ENCODE measurements around the gene PDS5B.
"Not testable (repeated sequence)": the region's sequence is repeated elsewhere in the genome, so short reads cannot be mapped to it uniquely, and the experiment has no call there.

Gene PDS5B

GRCh38 chr13:32796754-32797153, 210.5 kb downstream of the PDS5B start:
- Histone ChIP-seq H3K4me1 (ENCODE audit: control insufficient read depth, insufficient read depth, low read length) (peaks cover 5% of the 10 kb centered on the region; the same call in 1 of the 2 replicates), H3K9ac (ENCODE audit: low read length) (no peak overlapping the region), H3K27ac (ENCODE audit: low read depth, low read length) (no peak overlapping the region), H3K4me3 (ENCODE audit: low read depth, low read length) (no peak overlapping the region), H3K36me3 (ENCODE audit: control insufficient read depth, insufficient read depth, low read length) (no peaks in the 10 kb centered on the region), H3K9me3 (ENCODE audit: control insufficient read depth, insufficient read depth, low read depth, low read length) (no peaks in the 10 kb centered on the region), H3K27me3 (ENCODE audit: control insufficient read depth, insufficient read depth, low read length) (no peaks in the 10 kb centered on the region)

GRCh38 chr13:32802159-32802558, 215.9 kb downstream of the PDS5B start:
- H3K9me3 ChIP-seq (ENCODE audit: control insufficient read depth, insufficient read depth, low read depth, low read length), result 0 out of 2 replicates have a peak, but pooled peaks cover under 1% of the 10 kb centered on the region
- no peak overlapping the region for H3K4me3 ChIP-seq (ENCODE audit: low read depth, low read length)
- no peak overlapping the region for H3K9ac ChIP-seq (ENCODE audit: low read length)
- peaks cover 5% of the 10 kb centered on the region; the same call in 1 of the 2 replicates for H3K4me1 ChIP-seq (ENCODE audit: control insufficient read depth, insufficient read depth, low read length)
- H3K36me3 ChIP-seq (ENCODE audit: control insufficient read depth, insufficient read depth, low read length), result no peaks in the 10 kb centered on the region
- H3K27ac ChIP-seq (ENCODE audit: low read depth, low read length), result no peak overlapping the region
- no peaks in the 10 kb centered on the region for H3K27me3 ChIP-seq (ENCODE audit: control insufficient read depth, insufficient read depth, low read length)

GRCh38 chr13:32804673-32805230, 218.5 kb downstream of the PDS5B start:
- Histone ChIP-seq H3K4me1 (ENCODE audit: control insufficient read depth, insufficient read depth, low read length) (peaks cover 4% of the 10 kb centered on the region; the same call in 1 of the 2 replicates), H3K9ac (ENCODE audit: low read length) (no peak overlapping the region), H3K4me3 (ENCODE audit: low read depth, low read length) (no peak overlapping the region), H3K27me3 (ENCODE audit: control insufficient read depth, insufficient read depth, low read length) (no peaks in the 10 kb centered on the region), H3K27ac (ENCODE audit: low read depth, low read length) (no peak overlapping the region), H3K9me3 (ENCODE audit: control insufficient read depth, insufficient read depth, low read depth, low read length) (peaks cover 14% of the 10 kb centered on the region), H3K36me3 (ENCODE audit: control insufficient read depth, insufficient read depth, low read length) (no peaks in the 10 kb centered on the region)

GRCh38 chr13:32811297-32811800, 225.1 kb downstream of the PDS5B start:
- peaks cover 15% of the 10 kb centered on the region for H3K9me3 ChIP-seq (ENCODE audit: control insufficient read depth, insufficient read depth, low read depth, low read length)
- no peak overlapping the region for H3K9ac ChIP-seq (ENCODE audit: low read length)
- H3K4me1 ChIP-seq (ENCODE audit: control insufficient read depth, insufficient read depth, low read length), result no peaks in the 10 kb centered on the region
- no peaks in the 10 kb centered on the region for H3K27me3 ChIP-seq (ENCODE audit: control insufficient read depth, insufficient read depth, low read length)
- no peaks in the 10 kb centered on the region for H3K36me3 ChIP-seq (ENCODE audit: control insufficient read depth, insufficient read depth, low read length)
- H3K27ac ChIP-seq (ENCODE audit: low read depth, low read length), result no peak overlapping the region
- no peak overlapping the region for H3K4me3 ChIP-seq (ENCODE audit: low read depth, low read length)

GRCh38 chr13:32821149-32821688, 235.0 kb downstream of the PDS5B start:
- no peaks in the 10 kb centered on the region for H3K27me3 ChIP-seq (ENCODE audit: control insufficient read depth, insufficient read depth, low read length)

GRCh38 chr13:32822771-32823170, 236.5 kb downstream of the PDS5B start:
- Histone ChIP-seq H3K9me3 (ENCODE audit: control insufficient read depth, insufficient read depth, low read depth, low read length) (no peaks in the 10 kb centered on the region), H3K4me1 (ENCODE audit: control insufficient read depth, insufficient read depth, low read length) (peaks cover 16% of the 10 kb centered on the region), H3K36me3 (ENCODE audit: control insufficient read depth, insufficient read depth, low read length) (no peaks in the 10 kb centered on the region), H3K27me3 (ENCODE audit: control insufficient read depth, insufficient read depth, low read length) (no peaks in the 10 kb centered on the region), H3K27ac (ENCODE audit: low read depth, low read length) (no peak overlapping the region), H3K9ac (ENCODE audit: low read length) (no peak overlapping the region), H3K4me3 (ENCODE audit: low read depth, low read length) (no peak overlapping the region)

More at GRCh38 chr13:32821149-32821688, 235.0 kb downstream of the PDS5B start:
- Histone ChIP-seq H3K4me1 (ENCODE audit: control insufficient read depth, insufficient read depth, low read length) (peaks cover 16% of the 10 kb centered on the region), H3K4me3 (ENCODE audit: low read depth, low read length) (no peak overlapping the region), H3K27ac (ENCODE audit: low read depth, low read length) (no peak overlapping the region), H3K9ac (ENCODE audit: low read length) (no peak overlapping the region), H3K36me3 (ENCODE audit: control insufficient read depth, insufficient read depth, low read length) (no peaks in the 10 kb centered on the region), H3K9me3 (ENCODE audit: control insufficient read depth, insufficient read depth, low read depth, low read length) (no peaks in the 10 kb centered on the region)

- no peaks in the 10 kb centered on the region for H3K27me3 ChIP-seq (ENCODE audit: control insufficient read depth, insufficient read depth, low read length)
- H3K36me3 ChIP-seq (ENCODE audit: control insufficient read depth, insufficient read depth, low read length), result no peaks in the 10 kb centered on the region
- H3K4me1 ChIP-seq (ENCODE audit: control insufficient read depth, insufficient read depth, low read length), result peaks cover 16% of the 10 kb centered on the region
- peak overlapping the region; percentile 69; the same call in 1 of the 2 replicates for H3K27ac ChIP-seq (ENCODE audit: low read depth, low read length)
- no peak overlapping the region for H3K9ac ChIP-seq (ENCODE audit: low read length)
- no peak overlapping the region for H3K4me3 ChIP-seq (ENCODE audit: low read depth, low read length)
- no peaks in the 10 kb centered on the region for H3K9me3 ChIP-seq (ENCODE audit: control insufficient read depth, insufficient read depth, low read depth, low read length)
Observed at GRCh38 chr13:32823597-32823996, 237.3 kb downstream of the PDS5B start.

GRCh38 chr13:32824061-32824460, 237.8 kb downstream of the PDS5B start:
- Histone ChIP-seq H3K4me3 (ENCODE audit: low read depth, low read length) (no peak overlapping the region; the same call in 1 of the 2 replicates), H3K4me1 (ENCODE audit: control insufficient read depth, insufficient read depth, low read length) (peaks cover 17% of the 10 kb centered on the region), H3K9me3 (ENCODE audit: control insufficient read depth, insufficient read depth, low read depth, low read length) (no peaks in the 10 kb centered on the region), H3K27ac (ENCODE audit: low read depth, low read length) (peak overlapping the region; percentile 69; the same call in 1 of the 2 replicates), H3K36me3 (ENCODE audit: control insufficient read depth, insufficient read depth, low read length) (no peaks in the 10 kb centered on the region), H3K9ac (ENCODE audit: low read length) (peak overlapping the region; percentile 17), H3K27me3 (ENCODE audit: control insufficient read depth, insufficient read depth, low read length) (no peaks in the 10 kb centered on the region)

GRCh38 chr13:32824675-32825074, 238.4 kb downstream of the PDS5B start:
- Histone ChIP-seq H3K36me3 (ENCODE audit: control insufficient read depth, insufficient read depth, low read length) (no peaks in the 10 kb centered on the region), H3K27ac (ENCODE audit: low read depth, low read length) (peak overlapping the region; percentile 69; the same call in 1 of the 2 replicates), H3K27me3 (ENCODE audit: control insufficient read depth, insufficient read depth, low read length) (no peaks in the 10 kb centered on the region), H3K4me3 (ENCODE audit: low read depth, low read length) (peak overlapping the region; percentile 23; the same call in 1 of the 2 replicates), H3K4me1 (ENCODE audit: control insufficient read depth, insufficient read depth, low read length) (peaks cover 23% of the 10 kb centered on the region), H3K9ac (ENCODE audit: low read length) (peak overlapping the region; percentile 17), H3K9me3 (ENCODE audit: control insufficient read depth, insufficient read depth, low read depth, low read length) (no peaks in the 10 kb centered on the region)

GRCh38 chr13:32825481-32825880, 239.2 kb downstream of the PDS5B start:
- H3K9me3 ChIP-seq (ENCODE audit: control insufficient read depth, insufficient read depth, low read depth, low read length), result no peaks in the 10 kb centered on the region
- no peak overlapping the region for H3K27ac ChIP-seq (ENCODE audit: low read depth, low read length)
- H3K36me3 ChIP-seq (ENCODE audit: control insufficient read depth, insufficient read depth, low read length), result no peaks in the 10 kb centered on the region
- H3K4me1 ChIP-seq (ENCODE audit: control insufficient read depth, insufficient read depth, low read length), result peaks cover 31% of the 10 kb centered on the region
- no peak overlapping the region for H3K4me3 ChIP-seq (ENCODE audit: low read depth, low read length)
- H3K27me3 ChIP-seq (ENCODE audit: control insufficient read depth, insufficient read depth, low read length), result no peaks in the 10 kb centered on the region
- no peak overlapping the region for H3K9ac ChIP-seq (ENCODE audit: low read length)

GRCh38 chr13:32826372-32826771, 240.1 kb downstream of the PDS5B start:
- not testable (repeated sequence) for H3K36me3 ChIP-seq (ENCODE audit: control insufficient read depth, insufficient read depth, low read length); H3K27ac ChIP-seq (ENCODE audit: low read depth, low read length)

More at GRCh38 chr13:32826372-32826771, 240.1 kb downstream of the PDS5B start:
- not testable (repeated sequence) for H3K9me3 ChIP-seq (ENCODE audit: control insufficient read depth, insufficient read depth, low read depth, low read length); H3K9ac ChIP-seq (ENCODE audit: low read length); H3K27me3 ChIP-seq (ENCODE audit: control insufficient read depth, insufficient read depth, low read length); H3K4me3 ChIP-seq (ENCODE audit: low read depth, low read length)
- peaks cover 31% of the 10 kb centered on the region for H3K4me1 ChIP-seq (ENCODE audit: control insufficient read depth, insufficient read depth, low read length)
